WERI-Rb-1 (cell line): ENCODE data around the gene NPIPA1.
"Not testable (repeated sequence)": the region's sequence is repeated elsewhere in the genome, so short reads cannot be mapped to it uniquely, and the experiment has no call there.

Experiments used
- DNase-seq: peaks from one replicate; pipeline ENCODE4 v3.0.0-alpha.2; 2020
- H3K27ac ChIP-seq: fragments of 250-450 bp; sonication (Bioruptor Pico); 2 replicates; pipeline ENCODE4 v1.5.1; 2020; ENCODE audit warnings: mild to moderate bottlenecking, moderate library complexity
- H3K27me3 ChIP-seq: fragments of 250-450 bp; sonication (Bioruptor Pico); 2 replicates; pipeline ENCODE4 v1.5.1; 2021; ENCODE audit warnings: mild to moderate bottlenecking, low read depth, moderate library complexity; ENCODE audit not compliant: insufficient read depth, severe bottlenecking
- H3K36me3 ChIP-seq: fragments of 250-450 bp; sonication (Bioruptor Pico); 2 replicates; pipeline ENCODE4 v1.5.1; 2020; ENCODE audit warnings: mild to moderate bottlenecking, moderate library complexity
- H3K4me3 ChIP-seq: 2 replicates; pipeline ENCODE4 v1.5.1; 2011; ENCODE audit warnings: low read depth, mild to moderate bottlenecking, control low read depth, low read length
- H3K9me3 ChIP-seq: fragments of 250-450 bp; sonication (Bioruptor Pico); 2 replicates; pipeline ENCODE4 v1.5.1; 2021; ENCODE audit warnings: mild to moderate bottlenecking, moderate library complexity; ENCODE audit not compliant: severe bottlenecking

NPIPA1 gene

DNA sequence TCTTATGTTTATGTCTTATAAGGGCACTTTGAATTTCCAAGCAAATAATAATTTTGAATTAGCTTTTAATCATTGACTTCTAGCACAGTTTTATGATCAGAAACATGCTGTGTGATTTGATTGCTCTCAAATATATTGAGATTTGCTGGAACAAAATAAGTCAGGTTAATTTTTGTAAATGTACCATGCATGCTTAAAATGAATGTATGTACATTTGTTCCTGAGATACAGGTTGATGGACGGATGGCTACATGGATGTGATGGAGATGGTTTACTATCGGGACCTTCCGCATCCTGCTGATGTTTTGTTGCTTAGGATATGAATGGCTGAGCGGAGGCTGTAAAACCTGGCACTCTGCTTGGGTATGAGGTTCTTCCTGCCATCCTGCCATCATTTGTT is at the start of gene NPIPA1:
NPIPA1 (plus strand) TSS at position 301 of the 400 bp plus-strand sequence; CDS start at position 301, 0 bp downstream.
- H3K9me3 ChIP-seq, H3K4me3 ChIP-seq, H3K27ac ChIP-seq, H3K27me3 ChIP-seq, H3K36me3 ChIP-seq, DNase-seq: not testable (repeated sequence)

- H3K4me3 ChIP-seq, H3K9me3 ChIP-seq, H3K27me3 ChIP-seq, H3K36me3 ChIP-seq, DNase-seq, H3K27ac ChIP-seq: not testable (repeated sequence)
Measured at GRCh38 chr16:14892111-14892510, 45.1 kb upstream of the NPIPA1 start.

DNA sequence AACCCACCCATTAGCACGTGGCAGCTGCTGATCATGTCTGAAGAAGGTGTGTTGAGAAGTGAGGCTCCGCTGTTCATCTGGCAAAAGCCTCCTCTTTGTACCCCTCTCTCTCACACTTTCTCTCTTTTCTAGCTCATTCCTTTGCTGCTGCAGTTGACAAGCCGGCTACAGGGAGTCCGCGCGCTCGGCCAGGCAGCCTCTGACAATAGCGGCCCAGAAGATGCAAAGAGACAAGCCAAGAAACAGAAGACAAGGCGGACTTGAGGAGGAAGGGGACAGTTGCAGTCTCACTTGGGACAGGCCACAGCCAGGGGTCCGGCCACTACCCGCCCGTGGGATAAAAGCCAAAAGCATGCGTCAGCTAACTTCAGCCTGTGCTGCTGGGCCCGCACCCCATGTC is 41.9 kb upstream of the NPIPA1 start:
- not testable (repeated sequence) for DNase-seq, H3K27ac ChIP-seq, H3K27me3 ChIP-seq, H3K4me3 ChIP-seq, H3K9me3 ChIP-seq, H3K36me3 ChIP-seq

DNA sequence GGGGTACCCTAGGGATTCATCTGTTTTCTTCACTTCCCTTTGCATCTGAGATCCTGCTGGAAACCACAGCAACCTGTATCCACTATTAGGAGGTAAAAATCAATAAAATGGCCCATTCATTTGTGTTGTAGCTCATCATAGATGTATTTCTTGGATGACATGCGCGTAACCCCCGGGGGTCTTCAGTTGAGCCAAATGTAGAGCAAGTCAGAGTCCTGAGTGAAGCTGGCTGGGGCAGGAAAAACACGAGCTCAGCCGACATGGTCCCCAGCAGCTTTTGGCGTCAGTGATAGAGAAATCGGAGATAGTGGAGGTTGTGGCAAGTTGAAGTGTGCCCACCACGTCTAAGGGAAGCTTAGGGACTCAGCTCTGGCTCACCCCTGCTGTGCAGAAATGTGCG is 41.2 kb upstream of the NPIPA1 start:
- not testable (repeated sequence) for H3K27me3 ChIP-seq, H3K9me3 ChIP-seq, H3K4me3 ChIP-seq, H3K36me3 ChIP-seq, DNase-seq, H3K27ac ChIP-seq

GRCh38 chr16:14897006-14897664 is 40.1 kb upstream of the NPIPA1 start:
- not testable (repeated sequence) for H3K27me3 ChIP-seq, H3K36me3 ChIP-seq, H3K27ac ChIP-seq, H3K9me3 ChIP-seq, H3K4me3 ChIP-seq, DNase-seq

DNA sequence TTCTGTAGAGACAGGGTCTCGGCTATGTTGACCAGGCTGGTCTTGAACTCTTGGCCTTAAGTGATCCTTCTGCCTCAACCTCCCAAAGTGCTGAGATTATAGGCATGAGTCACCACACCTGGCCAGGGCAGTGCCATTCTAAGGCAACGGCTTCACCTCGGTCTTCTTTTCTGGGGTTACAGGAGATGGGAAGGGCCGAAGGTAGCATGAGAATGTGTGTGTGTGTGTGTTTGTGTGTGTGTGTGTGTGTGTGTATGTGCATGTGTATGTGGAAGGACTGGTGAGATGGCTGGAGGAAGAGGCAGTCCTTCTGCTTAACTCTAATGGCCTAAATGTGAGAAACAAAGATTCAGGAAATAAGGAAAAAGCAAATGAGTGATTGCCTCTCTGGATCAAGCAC is 39.1 kb upstream of the NPIPA1 start:
- H3K27me3 ChIP-seq, H3K36me3 ChIP-seq, H3K4me3 ChIP-seq, H3K9me3 ChIP-seq, H3K27ac ChIP-seq, DNase-seq: not testable (repeated sequence)

- not testable (repeated sequence) for H3K9me3 ChIP-seq, H3K4me3 ChIP-seq, DNase-seq, H3K27ac ChIP-seq, H3K36me3 ChIP-seq, H3K27me3 ChIP-seq
Measured at GRCh38 chr16:14903191-14903957, 33.9 kb upstream of the NPIPA1 start.

DNA sequence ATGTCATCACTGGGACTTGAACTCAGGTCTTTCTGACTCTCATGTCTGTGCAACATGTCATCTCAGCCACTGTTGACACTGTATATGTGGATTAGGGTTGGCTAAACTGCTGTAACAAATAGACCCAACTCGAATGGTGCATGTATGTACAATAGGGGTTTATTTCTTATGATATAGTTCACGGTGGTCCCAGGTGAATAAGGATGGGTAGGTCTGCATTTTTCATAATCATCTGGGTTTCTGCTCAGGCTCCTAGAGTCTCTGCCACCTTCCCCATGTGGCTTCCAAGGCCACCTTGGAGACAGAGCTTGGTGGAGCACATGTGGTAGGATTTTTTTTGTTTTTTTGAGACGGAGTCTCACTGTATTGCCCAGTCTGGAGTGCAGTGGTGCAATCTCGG is 27.5 kb upstream of the NPIPA1 start:
- H3K9me3 ChIP-seq, H3K36me3 ChIP-seq, H3K27ac ChIP-seq, H3K27me3 ChIP-seq, DNase-seq, H3K4me3 ChIP-seq: not testable (repeated sequence)

GRCh38 chr16:14910833-14911629 is 26.2 kb upstream of the NPIPA1 start:
- not testable (repeated sequence) for DNase-seq, H3K36me3 ChIP-seq, H3K27me3 ChIP-seq, H3K9me3 ChIP-seq, H3K4me3 ChIP-seq, H3K27ac ChIP-seq

GRCh38 chr16:14911954-14912353 is 25.3 kb upstream of the NPIPA1 start:
- H3K36me3 ChIP-seq, H3K9me3 ChIP-seq, H3K27me3 ChIP-seq: not testable (repeated sequence)
- peak overlapping the region; percentile 45 for H3K4me3 ChIP-seq
- peak; percentile 54 for DNase-seq
- H3K27ac ChIP-seq: peak overlapping the region; percentile 52

DNA sequence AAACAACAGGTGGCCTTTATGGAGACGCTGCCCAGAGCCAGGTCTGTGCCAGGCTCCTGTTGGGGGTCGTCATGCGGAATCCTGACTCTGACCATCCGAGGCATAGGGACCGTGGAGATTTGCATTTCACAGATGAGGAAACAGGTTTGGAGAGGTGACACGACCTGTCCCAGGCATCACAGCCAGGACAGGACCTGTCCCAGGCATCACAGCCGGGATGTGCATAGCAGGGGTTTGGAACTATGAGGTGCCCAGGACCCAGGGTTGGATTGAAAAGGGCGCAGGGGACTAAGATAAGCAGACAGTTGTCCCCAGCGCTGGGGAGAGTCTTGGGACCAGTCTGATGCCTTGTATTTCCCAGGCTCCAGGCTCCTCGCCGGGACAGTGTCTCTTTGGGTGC is 24.7 kb upstream of the NPIPA1 start:
- not testable (repeated sequence) for H3K27ac ChIP-seq, H3K9me3 ChIP-seq, H3K36me3 ChIP-seq, DNase-seq, H3K4me3 ChIP-seq, H3K27me3 ChIP-seq

GRCh38 chr16:14918504-14918903 is 18.7 kb upstream of the NPIPA1 start:
- H3K4me3 ChIP-seq, H3K9me3 ChIP-seq, H3K27me3 ChIP-seq, H3K36me3 ChIP-seq, DNase-seq, H3K27ac ChIP-seq: not testable (repeated sequence)

DNA sequence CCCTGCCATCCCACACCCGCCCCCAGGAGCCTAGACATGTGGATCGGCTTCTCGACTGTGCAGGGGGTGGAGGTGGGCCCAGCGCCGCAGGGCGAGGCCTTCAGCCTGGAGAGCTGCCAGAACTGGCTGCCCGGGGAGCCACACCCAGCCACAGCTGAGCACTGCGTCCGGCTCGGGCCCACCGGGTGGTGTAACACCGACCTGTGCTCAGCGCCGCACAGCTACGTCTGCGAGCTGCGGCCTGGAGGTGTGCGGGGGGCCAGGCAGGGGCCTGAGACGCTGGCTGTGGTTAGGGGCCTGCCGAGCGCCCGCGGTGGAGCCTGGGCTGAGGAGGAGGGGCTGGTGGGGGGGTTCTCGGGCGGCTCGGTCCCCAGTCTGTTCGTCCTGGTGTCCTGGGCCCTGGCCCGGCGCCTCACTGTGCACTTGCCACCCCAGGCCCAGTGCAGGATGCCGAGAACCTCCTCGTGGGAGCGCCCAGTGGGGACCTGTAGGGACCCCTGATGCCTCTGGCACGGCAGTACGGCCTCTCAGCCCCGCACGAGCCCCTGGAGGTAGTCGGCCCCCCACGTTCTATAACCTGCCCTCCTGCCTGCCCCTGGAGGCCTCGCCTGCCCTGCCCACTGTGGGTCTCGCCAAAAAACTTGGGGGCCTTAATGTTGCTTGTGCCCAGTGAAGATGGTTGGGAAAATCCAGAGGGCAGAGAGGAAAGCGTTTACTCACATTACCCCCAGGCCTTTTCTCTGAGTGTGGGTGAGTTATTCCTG is 17.2 kb upstream of the NPIPA1 start:
- not testable (repeated sequence) for H3K27me3 ChIP-seq, H3K9me3 ChIP-seq, H3K4me3 ChIP-seq, H3K27ac ChIP-seq, H3K36me3 ChIP-seq, DNase-seq

DNA sequence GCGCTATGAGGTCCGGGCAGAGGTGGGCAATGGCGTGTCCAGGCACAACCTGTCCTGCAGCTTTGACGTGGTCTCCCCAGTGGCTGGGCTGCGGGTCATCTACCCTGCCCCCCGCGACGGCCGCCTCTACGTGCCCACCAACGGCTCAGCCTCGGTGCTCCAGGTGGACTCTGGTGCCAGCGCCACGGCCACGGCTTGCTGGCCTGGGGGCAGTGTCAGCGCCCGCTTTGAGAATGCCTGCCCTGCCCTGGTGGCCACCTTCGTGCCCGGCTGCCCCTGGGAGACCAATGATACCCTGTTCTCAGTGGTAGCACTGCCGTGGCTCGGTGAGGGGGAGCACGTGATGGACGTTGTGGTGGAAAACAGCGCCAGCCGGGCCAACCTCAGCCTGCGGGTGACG is 15.0 kb upstream of the NPIPA1 start:
- not testable (repeated sequence) for H3K4me3 ChIP-seq, H3K36me3 ChIP-seq, DNase-seq, H3K27me3 ChIP-seq, H3K9me3 ChIP-seq, H3K27ac ChIP-seq
